Measurements from ENCODE around the gene NRF1. TPM values are rescaled to one million over a fixed set of nuclear protein-coding genes. Genes with fewer than 3 reads are reported as not detected.

NRF1 gene
- total RNA-seq, 2 donors from 2014 or later, result 22.9 to 26.4 TPM

DNA sequence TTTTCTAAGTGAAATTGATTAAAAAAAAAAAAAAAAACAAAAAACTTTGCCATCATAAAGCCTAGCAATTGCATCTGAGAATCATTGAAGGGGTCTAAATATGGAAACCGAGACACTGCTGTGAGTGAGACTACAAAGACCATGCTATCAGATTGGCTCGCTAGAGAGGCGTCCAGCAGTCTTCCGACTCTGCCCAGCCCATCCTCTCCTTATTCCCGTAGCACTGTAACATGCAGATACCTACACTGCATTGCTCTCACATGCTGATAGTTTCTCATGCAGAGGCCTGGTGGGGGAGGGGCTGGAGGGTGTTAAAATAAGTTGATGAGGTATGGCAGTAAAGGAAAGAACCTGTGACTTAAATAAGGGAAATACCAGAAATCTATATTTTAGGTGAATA, 130.7 kb downstream of the NRF1 start:
- H3K4me1 Mint-ChIP-seq, result peaks cover 16% of the 10 kb centered on the region
- Histone ChIP-seq H3K4me1 (ENCODE audit: control insufficient read depth, insufficient read depth, low read length) (no peaks in the 10 kb centered on the region), H3K4me3 (ENCODE audit: low read length) (no peak overlapping the region), H3K27me3 (ENCODE audit: control insufficient read depth, insufficient read depth, low read length, poor library complexity, severe bottlenecking) (no peaks in the 10 kb centered on the region), H3K9ac (ENCODE audit: extremely low read depth, low read length, poor library complexity, severe bottlenecking) (no peak overlapping the region), H3K9me3 (ENCODE audit: control insufficient read depth, low read length) (no peaks in the 10 kb centered on the region), H3K36me3 (ENCODE audit: control insufficient read depth, insufficient read depth, low read length) (peaks cover 54% of the 10 kb centered on the region), H3K27ac (ENCODE audit: low read depth, low read length) (no peak overlapping the region)
- 91 to 100% methylated on average over 2 to 5 of the region's 5 CpGs for WGBS, 2 experiments (ENCODE audit: insufficient coverage in 1 of 2, insufficient read length in 1 of 2)
- no peak overlapping the region for H3K4me3 Mint-ChIP-seq
- peaks cover 30% of the 10 kb centered on the region for H3K36me3 Mint-ChIP-seq (ENCODE audit: low read depth)
- no peak for DNase-seq
- no peaks in the 10 kb centered on the region for H3K27me3 Mint-ChIP-seq (ENCODE audit: insufficient read depth)
- no peaks in the 10 kb centered on the region for H3K9me3 Mint-ChIP-seq
- TF ChIP-seq, protein P1, sequence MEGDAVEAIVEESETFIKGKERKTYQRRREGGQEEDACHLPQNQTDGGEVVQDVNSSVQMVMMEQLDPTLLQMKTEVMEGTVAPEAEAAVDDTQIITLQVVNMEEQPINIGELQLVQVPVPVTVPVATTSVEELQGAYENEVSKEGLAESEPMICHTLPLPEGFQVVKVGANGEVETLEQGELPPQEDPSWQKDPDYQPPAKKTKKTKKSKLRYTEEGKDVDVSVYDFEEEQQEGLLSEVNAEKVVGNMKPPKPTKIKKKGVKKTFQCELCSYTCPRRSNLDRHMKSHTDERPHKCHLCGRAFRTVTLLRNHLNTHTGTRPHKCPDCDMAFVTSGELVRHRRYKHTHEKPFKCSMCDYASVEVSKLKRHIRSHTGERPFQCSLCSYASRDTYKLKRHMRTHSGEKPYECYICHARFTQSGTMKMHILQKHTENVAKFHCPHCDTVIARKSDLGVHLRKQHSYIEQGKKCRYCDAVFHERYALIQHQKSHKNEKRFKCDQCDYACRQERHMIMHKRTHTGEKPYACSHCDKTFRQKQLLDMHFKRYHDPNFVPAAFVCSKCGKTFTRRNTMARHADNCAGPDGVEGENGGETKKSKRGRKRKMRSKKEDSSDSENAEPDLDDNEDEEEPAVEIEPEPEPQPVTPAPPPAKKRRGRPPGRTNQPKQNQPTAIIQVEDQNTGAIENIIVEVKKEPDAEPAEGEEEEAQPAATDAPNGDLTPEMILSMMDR (conservative IDR thresholded peaks at IDR 0.05), result no peak
- H3K27ac Mint-ChIP-seq, result no peak overlapping the region

DNA sequence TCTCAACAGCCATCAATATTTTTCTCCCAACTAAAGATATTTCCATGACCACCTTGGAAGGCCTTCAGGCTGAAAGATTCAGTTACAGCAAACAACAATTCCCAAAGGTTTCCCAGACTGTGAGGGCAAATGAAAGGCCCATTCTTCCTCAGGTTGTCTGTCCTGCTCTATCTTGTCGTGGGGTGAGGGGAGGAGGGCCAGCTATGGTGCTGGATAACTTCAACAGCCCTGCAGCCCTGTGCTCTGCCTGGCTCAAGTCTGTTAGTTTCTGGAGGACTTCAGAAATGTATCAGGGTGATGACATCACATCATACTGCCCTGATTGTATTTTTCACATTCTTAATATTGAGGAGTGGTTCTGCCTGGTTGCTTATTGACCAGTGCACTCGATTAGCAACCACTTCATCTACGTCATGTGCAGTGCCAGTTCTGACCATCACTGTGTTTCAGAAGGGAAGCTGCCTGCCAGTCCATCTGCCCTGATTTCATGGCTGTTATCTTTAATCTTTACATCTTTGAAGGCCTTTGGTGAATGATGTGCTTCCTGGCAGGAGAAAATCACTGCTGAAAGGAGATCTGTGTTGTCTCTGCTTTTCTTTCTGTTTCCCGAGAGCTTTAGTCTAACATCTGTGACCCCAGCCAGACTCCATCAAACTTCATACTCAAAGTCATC, 135.5 kb downstream of the NRF1 start:
- Mint-ChIP-seq H3K27me3 (ENCODE audit: insufficient read depth) (no peaks in the 10 kb centered on the region), H3K4me3 (no peak overlapping the region), H3K4me1 (peaks cover 3% of the 10 kb centered on the region), H3K36me3 (ENCODE audit: low read depth) (peaks cover 35% of the 10 kb centered on the region), H3K27ac (no peak overlapping the region), H3K9me3 (no peaks in the 10 kb centered on the region)
- no peak overlapping the region for H3K9ac ChIP-seq (ENCODE audit: extremely low read depth, low read length, poor library complexity, severe bottlenecking)
- H3K27ac ChIP-seq (ENCODE audit: low read depth, low read length), result peak overlapping the region; percentile 61
- H3K27me3 ChIP-seq (ENCODE audit: control insufficient read depth, insufficient read depth, low read length, poor library complexity, severe bottlenecking), result no peaks in the 10 kb centered on the region
- TF ChIP-seq, protein P1 (conservative IDR thresholded peaks at IDR 0.05), result no peak
- WGBS, 2 experiments (ENCODE audit: insufficient coverage in 1 of 2, insufficient read length in 1 of 2), result 94 to 97% methylated on average over 4 of the region's 4 CpGs
- no peak overlapping the region for H3K4me3 ChIP-seq (ENCODE audit: low read length)
- H3K36me3 ChIP-seq (ENCODE audit: control insufficient read depth, insufficient read depth, low read length), result peaks cover 47% of the 10 kb centered on the region
- no peaks in the 10 kb centered on the region for H3K4me1 ChIP-seq (ENCODE audit: control insufficient read depth, insufficient read depth, low read length)
- DNase-seq, result no peak
- no peaks in the 10 kb centered on the region for H3K9me3 ChIP-seq (ENCODE audit: control insufficient read depth, low read length)

DNA sequence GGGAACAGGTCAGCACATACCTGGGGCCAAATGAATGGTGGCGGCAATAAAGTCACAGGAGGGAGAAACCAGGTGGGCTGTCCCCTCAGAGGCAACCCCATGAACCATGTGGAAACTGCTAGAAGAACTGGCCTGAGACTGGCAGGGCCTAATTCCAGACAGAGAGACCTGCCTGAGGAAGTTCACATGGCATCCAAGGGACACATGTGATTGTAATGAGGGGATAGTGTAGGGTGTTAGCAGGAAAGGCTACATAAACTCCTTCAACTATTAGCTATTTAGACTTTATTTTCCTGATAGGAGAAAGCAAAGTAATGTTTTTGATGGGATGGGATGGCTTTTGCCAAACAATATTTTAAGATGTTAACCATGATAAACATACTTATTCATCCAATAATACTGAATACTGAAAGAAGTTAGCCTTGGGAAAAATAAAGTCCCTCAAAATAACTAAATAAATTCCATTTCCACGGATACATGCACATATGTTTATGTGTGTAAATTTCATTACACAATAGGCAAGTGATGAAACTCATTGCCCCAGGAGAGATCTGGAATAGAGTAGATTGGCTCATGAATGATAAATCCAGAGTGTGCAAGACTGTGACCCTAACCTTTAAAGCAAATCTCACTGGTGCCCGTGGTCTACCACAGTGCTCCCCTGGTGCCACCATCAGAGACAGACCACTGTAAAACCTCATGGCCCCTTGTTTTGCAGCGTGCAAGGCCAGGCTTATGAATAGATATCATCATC, 137.0 kb downstream of the NRF1 start:
- H3K27ac Mint-ChIP-seq, result no peak overlapping the region
- H3K9me3 ChIP-seq (ENCODE audit: control insufficient read depth, low read length), result no peaks in the 10 kb centered on the region
- no peak for DNase-seq
- H3K36me3 ChIP-seq (ENCODE audit: control insufficient read depth, insufficient read depth, low read length), result peaks cover 34% of the 10 kb centered on the region
- H3K9ac ChIP-seq (ENCODE audit: extremely low read depth, low read length, poor library complexity, severe bottlenecking), result no peak overlapping the region
- TF ChIP-seq, protein P1 (conservative IDR thresholded peaks at IDR 0.05), result no peak
- H3K27me3 ChIP-seq (ENCODE audit: control insufficient read depth, insufficient read depth, low read length, poor library complexity, severe bottlenecking), result no peaks in the 10 kb centered on the region
- peaks cover 29% of the 10 kb centered on the region for H3K36me3 Mint-ChIP-seq (ENCODE audit: low read depth)
- H3K4me3 ChIP-seq (ENCODE audit: low read length), result no peak overlapping the region
- 88 to 94% methylated on average over 2 to 4 of the region's 4 CpGs for WGBS, 2 experiments (ENCODE audit: insufficient coverage in 1 of 2, insufficient read length in 1 of 2)
- H3K4me1 ChIP-seq (ENCODE audit: control insufficient read depth, insufficient read depth, low read length), result no peaks in the 10 kb centered on the region
- H3K4me1 Mint-ChIP-seq, result no peaks in the 10 kb centered on the region
- no peak overlapping the region for H3K27ac ChIP-seq (ENCODE audit: low read depth, low read length)
- H3K4me3 Mint-ChIP-seq, result no peak overlapping the region
- no peaks in the 10 kb centered on the region for H3K9me3 Mint-ChIP-seq
- no peaks in the 10 kb centered on the region for H3K27me3 Mint-ChIP-seq (ENCODE audit: insufficient read depth)

All from endodermal cell (in vitro differentiated cells).